Right kidney (tissue), 1 donor: ENCODE data around the gene CTSZ.
"Not testable (repeated sequence)": the region's sequence is repeated elsewhere in the genome, so short reads cannot be mapped to it uniquely, and the experiment has no call there.

ENCODE experiments used
- DNase-seq: peaks from one replicate; pipeline ENCODE4 v3.0.0-alpha.2; 2016

The CTSZ gene

DNA sequence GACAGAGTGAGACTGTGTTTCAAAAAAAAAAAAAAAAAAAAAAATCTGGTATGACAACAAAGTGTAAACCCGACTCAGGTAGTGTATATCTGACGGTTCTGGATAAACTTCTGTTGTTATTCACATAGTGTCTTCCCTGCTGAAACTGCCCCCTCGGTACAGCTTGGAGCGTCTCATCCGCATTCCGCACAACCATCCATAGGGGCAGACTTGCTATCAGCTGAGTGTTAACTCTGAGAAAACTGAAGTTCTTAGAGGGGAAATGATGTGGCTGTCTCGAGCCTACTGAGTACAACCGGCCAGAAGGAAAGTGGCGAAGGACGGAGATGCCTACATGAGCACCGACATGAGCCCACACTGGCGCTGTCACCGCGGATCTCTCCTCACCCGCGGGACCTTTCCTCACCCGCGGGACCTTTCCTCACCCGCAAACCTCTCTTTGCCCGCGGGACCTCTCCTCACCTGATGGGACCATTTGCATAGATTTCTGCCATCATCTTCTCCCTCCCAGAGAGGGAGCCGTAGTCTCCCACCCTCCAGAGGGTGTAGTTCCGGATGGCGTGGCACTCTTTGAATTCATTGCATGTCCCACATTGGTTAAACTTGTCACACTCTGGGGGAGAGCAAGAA is 9.8 kb downstream of the CTSZ start:
- DNase-seq: no peak

DNA sequence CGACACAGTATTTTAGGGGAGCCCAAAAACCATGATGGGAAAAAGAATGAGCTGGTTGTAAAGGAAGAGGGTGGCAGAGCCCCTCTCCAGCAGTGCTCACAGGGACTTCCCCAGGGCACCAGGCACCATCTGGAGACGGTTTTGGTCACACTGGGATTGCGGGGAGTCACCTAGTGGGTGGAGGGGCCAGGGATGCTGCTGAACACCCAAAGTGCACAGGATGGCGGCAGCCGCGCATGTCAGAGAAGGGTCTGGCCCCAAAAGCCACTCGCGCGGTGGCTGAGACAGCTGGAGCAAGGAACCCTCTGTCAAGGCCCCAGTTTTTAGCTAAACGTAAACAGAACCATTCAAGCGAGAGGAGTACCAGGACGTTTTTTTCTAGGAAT is 10.8 kb downstream of the CTSZ start:
- no peak for DNase-seq

DNA sequence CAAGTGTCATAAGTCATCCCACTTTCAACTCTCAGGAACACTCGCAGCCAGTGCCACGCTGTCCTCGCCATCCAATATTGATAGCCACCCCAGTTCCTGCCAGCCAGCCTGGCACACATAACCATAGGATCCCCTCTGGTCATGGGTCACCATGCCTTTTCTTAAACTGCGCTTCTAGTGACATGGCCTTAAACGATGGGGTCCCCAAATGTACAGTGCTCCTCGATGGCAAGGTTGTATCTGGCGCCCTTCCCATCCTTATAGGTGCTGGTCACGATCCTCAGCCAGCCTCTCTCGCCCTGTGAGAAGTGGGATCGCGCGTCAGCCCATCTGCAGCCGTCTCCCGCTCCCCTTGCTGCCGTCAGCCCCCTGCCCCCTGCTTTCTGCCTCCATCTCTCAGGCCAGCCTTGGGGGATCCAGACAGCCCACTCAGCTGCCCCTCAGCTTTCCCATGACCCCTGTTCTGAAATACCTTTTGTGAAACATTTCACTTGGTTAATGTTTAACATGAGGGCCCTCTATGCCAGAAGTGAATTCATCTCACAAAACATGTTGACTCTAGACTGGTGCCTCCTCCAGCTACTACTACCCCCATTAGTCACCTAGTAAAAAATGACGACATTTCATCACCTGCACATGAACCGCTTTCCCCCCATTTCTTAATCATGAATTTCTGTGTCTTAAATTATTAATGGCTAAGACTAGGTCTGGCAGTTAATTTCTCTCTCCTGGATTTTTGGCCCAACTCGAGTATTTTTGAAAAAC is 11.4 kb downstream of the CTSZ start:
- DNase-seq: no peak

DNA sequence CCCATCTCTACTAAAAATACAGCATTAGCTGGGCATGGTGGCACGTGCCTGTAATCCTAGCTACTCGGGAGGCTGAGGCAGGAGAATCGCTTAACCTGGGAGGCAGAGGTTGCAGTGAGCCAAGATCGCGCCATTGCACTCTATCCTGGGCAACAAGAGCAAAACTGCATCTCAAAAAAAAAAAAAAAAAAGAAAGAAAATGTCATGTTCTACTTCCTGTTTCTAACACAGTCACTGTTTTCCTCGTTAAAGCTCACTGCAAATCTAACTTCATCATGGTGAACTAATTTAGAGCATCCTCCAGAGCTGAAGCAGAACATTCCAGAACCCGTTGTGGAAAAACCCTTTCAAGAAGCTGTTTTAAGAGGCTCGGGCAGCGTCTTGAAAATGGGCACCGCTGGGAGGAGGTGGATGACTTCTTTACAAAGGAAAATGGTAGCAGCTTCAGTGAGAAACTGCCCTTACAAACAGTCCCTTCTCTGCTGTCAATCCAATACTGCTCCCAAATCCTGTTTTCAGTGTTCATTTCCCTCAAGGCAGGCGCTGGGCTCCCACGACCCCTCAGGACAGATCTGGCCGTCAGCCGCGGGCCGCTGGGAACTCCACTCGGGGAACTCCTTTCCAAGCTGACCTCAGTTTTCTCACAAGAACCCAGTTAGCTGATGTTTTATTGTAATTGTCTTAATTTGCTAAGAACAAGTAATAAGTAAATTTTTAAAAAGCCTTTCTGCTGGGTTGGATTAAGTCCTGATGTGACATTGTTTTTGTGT is 12.5 kb downstream of the CTSZ start:
- DNase-seq: no peak

DNA sequence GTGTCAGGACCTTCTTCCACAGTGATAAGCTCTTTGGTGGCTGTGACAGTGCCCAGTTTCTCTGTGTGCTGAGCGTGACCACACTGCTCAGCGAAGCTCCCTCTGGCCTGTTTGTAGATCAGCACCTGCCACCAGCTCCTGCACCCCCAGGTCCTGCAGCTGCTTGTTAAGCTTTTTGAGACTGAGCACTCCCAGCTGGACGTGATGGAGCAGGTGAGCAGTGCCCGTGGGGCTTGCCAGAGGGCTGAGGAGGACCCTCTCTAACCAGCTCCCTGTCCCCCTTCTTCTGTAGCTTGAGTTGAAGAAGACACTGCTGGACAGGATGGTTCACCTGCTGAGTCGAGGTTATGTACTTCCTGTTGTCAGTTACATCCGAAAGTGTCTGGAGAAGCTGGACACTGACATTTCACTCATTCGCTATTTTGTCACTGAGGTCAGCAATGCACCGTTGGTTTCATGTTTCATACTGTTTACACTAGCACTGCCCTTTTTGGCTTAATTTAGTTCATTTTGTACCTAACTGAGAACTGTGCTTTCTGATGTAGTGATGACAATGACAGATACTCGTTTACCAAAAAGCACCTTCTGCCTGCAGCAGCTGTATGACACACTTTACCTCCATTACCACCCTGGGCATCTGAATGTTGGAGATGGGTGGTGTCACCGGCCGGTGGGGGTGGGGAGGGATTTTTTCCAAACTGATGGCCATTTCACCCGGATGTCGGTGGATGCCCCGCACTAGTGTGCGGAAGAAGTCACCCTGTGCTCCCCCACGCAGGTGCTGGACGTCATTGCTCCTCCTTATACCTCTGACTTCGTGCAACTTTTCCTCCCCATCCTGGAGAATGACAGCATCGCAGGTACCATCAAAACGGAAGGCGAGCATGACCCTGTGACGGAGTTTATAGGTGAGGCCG is 13.5 kb downstream of the CTSZ start:
- DNase-seq: no peak

DNA sequence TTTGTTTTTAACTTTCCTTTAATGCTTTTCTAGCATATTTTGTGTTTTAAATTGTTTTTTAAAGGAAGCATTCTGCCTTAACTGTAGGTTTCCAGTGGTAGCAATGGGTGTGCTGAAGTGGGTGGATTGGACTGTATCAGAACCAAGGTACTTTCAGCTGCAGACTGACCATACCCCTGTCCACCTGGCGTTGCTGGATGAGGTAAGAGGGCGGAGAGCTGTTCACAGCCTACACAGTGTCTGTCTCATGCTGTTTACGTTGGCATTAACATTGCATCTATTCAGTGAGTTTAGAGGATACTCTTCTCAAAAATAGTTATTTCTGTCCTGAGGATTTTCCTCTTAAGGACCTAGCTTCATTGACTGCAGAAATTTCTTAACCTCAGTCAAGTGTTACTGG is 14.1 kb downstream of the CTSZ start:
- DNase-seq: no peak

DNA sequence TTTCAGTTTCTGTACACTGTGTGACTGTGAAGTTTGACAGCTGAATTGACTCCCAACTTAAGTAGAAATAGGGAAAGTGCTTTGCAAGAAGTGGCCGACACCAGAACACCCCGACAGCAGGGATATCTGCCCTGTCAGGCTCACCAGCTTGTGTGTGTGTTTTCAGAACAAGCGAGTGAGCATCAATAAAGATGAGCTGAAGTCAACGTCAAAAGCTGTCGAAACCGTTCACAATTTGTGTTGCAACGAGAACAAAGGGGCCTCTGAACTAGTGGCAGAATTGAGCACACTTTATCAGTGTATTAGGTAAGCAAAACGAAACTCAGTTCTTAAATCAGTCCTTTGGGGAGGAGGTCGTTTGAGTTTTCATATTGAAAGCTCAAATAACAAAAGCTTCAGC is 15.3 kb downstream of the CTSZ start:
- no peak for DNase-seq

DNA sequence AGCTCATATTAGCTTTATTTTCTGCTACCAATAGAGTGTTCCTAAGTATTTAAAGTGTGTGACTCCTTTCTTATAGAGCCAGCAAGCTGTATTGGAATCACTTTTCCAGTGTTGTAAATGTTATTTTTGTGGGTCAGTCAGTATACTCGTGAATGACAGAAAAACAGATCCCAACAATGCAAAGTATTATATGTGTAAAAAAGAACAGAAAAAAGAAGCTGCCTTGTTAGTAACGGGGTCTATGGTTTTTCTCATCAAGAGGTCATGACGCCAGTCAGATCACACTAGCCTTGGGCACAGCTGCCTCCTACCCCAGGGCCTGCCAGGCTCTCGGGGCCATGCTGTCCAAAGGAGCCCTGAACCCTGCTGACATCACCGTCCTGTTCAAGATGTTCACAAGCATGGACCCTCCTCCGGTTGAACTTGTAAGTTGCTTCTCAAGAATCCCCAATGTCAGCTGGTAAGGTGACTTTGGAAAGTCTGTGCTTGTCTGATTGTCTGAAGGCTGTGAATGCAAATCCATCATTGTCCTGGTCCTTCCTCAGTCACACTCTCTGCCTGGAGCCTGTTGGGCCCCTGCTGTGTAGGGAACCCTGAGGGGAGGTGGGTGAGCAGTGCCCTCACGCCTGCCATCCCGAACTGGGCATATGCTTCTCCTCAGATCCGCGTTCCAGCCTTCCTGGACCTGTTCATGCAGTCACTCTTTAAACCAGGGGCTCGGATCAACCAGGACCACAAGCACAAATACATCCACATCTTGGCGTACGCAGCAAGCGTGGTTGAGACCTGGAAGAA is 16.2 kb downstream of the CTSZ start:
- DNase-seq: no peak

DNA sequence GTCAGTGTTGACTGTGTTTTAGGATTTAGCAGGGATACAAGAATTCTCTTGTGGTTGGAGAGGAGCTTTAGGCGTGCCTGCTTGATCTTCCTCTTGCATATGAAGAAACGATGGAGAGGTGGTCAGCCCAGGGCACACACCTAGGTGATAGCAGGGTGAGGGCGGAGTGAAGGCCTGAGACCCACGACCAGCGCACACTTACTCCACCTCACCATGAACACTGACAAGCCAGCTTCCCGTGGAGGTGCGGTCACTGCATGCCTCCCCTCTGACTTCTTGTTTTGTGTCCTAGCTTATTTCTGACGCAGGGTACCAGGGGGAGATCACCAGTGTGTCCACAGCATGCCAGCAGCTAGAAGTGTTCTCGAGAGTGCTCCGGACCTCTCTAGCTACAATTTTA is 17.9 kb downstream of the CTSZ start:
- no peak for DNase-seq

DNA sequence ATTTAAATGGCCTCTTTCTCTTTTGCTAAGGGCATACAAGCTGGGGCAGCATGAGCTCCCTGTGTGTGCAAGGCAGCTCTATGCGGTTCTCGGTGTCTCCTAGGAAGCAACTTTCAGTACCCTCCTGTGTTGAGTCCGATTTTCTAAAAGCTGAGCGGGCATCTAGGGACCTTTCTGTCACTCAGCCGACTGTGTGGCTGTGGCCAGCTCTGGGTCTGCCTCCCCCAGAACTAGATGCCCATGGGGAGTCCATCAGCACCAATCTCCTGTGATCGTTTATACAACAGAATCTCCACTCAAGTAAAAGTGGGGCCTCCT is 18.5 kb downstream of the CTSZ start:
- DNase-seq: no peak

DNA sequence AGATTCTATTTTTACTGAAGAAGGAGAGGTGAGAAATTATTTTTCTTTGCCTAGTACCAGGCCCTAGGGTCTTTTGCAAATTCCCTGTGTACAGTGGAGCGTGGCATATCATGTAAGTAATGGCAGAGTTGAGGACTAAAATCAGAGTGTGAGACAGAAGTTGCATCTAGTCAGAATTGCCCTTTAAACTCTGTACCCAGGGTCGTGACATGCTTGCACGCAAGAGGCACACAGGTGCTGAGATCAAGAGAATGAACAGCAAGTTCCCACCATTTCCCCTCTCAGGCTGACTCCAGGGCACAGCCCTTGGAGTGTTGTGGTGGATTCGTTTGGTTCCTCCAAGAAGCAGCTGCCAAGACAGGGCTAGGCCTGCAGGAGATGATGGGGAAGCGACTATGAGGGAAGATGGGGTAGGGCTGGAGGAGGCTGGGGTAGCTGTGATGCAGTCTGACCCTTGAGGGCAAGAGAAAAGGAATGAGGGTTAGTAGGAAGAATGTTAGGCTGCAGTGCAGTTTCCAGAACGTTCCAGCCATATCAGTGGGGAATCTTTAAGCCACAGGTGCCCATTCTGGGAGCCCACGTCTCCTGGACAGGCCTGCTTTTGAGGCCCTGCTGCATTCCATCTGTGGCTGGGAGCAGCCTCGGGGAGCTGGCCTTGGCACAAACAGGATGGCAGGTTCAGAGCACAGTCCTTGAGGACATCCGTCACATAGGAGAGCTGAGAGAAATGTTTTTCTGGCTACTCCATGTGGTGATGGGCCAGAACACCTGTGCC is 19.1 kb downstream of the CTSZ start:
- no peak for DNase-seq

DNA sequence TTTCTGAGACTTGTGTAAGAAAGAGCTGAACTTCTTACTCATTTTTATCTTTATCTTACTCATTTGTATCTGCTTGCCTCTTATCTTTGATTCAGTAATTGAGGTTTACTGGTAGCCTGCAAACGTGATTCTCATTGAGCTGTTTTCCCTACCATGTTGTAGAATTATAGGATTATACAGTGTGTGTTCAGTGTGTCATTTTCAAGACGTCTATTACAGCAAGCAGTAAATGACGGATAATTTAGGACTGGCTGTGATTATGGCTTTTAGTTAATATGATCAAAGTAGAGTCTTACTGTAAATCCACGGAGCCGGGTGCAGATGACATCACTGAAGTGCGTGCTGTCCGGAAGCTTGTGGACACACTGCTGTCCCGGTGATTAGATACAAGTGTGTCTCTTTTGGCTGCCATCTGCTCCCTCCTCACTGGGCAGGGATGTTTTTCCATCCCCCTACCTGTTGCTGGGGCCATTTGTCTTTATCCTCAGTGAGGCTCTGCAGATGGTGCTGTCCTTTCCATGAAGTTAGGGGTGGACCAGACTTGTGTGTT is 20.0 kb downstream of the CTSZ start:
- no peak for DNase-seq

DNA sequence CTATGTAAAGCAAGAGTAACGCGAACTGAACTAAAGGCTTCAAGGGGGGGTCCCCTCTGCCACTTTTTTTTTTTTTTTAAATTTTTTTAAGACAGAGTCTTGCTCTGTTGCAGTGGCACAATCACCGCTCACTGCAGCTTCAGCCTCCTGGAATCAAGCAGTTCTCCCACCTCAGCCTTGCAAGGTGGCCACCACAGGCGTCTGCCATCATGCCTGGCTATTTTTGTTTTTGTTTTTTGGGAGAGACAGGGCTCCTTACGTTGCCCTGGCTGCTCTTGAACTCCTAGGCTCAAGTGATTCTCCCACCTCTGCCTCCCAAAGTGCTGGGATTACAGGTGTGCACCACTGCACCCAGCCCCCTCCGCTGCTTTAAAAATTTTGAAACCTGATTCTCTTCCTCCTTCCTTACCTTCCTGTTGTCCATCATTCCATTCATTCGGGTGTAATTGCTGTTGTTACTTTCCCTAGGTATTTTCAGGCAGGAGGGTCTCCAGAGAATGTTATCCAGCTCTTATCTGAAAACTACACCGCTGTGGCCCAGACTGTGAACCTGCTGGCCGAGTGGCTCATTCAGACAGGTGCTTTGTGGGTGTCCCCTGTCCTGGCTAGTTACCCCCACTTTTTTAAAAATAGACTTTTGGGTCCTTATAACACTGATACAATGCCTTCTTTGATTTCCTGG is 20.6 kb downstream of the CTSZ start:
- no peak for DNase-seq

DNA sequence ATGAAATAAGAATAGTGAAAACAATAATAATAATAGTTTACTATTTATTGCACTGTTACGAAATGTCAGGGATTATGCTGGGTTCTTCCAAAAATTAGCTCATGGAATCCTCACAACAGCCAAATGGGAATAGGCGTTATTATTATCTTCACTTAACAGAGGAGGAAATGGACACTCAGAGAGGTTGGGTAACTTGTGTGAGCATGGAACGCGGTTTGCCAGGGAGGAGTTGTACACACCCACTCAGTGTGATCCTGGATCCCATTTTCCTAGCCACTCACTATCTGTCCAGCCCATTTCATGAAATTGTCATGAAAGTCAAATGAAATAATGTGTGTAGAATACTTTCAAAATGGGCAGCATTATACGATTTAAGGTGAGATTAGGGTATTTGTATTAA is 21.4 kb downstream of the CTSZ start:
- no peak for DNase-seq

DNA sequence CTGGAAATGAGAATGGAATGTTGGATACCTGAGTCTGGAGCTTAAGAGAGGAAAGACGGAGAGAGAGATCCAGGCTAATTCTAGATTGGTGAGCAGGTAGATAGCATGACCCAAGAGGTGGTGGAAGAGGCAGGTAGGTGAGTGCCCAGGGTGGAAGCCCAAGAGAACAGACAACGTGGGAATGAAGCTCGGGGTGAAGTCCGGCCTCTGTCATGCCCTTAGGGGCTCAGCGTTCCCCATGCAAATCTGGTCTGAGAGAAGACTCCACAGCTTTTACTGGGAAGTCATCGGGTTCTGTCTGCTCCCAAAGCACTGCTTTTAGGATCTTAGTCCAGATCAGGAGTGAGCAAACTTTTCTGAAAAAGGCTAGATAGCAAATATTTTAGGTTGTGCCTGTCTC is 22.4 kb downstream of the CTSZ start:
- DNase-seq: no peak

DNA sequence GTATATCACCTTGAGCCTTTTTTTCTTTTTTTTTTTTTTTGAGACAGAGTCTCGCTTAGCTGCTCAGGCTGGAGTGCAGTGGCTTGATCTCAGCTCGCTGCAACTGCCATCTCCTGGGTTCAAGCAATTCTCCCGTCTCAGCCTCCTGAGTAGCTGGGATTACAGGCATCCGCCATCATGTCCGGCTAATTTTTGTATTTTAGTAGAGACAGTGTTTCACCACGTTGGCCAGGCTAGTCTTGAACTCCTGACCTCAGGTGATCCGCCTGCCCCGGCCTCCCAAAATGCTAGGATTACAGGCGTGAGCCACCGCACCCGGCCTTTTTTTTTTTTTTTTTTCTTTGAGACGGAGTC is 24.0 kb downstream of the CTSZ start:
- not testable (repeated sequence) for DNase-seq

DNA sequence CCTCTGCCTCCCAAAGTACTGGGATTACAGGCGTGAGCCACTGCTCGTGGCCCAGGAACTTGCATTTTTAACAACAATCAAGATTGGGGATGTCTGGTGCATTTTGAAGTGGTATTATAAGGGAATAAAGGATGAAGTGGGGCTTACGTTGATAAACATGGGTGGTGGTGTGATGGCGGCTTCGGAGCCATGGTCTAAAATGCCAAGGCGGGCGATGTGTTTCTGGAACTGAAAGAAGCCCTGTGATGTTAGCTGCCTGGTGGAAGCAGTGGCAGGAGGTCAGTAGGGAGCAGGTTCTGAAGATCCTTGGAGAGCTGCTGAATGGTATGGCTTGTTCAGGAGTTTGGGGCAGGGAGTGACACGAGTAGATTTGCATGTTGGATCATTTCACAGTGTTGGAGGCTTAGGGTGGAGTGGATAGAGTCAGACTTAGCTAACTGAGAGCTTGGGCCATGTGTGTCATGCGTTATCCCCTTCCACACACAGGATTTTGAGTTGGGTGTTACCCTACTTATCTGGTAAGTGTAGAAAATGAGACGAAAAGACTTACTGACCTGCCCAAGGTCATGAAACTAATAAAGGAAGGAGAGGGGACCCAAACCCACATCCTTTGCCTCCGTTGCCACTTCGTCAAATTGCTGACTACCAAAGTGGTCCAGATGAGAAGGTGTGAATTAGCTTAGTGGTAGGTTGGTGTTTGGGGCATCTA is 24.5 kb downstream of the CTSZ start:
- no peak for DNase-seq

DNA sequence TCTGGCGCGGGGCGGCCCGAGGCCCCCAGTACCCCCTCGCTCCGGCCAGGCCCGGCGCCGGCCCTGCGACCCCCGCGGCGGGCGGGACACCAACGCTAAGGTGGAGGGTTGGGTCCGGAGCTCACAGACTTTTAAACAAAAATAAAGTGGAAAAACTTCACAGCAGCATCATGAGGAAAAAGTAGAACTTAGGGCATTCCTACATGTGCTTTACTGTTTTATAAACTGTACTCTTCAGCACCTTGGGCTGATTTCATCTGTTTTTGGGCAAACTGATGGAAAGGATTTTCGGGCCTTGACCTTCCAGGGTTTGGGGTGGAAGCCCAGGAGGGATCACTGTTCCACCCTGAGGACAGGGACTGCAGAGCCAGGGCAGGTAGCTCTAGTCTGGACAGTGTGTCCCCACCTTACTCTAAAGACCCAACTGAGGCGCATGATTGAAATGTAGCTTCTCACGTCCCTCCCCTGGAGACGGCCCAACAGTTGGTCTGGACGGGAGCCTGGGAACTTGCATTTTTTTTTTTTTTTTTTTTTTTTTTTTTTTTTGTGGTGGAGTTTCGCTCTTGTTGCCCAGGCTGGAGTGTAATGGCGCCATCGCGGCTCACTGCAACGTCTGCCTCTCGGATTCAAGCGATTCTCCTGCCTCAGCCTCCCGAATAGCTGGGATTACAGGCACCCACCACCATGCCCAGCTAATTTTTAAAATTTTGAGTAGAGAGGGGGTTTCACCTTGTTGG is 25.3 kb downstream of the CTSZ start:
- DNase-seq: peak; percentile 74
